HEK293T (cell line): ENCODE results near the gene KCNJ3.

Experiments used
- ARNT ChIP-seq: fragments of 450-650 bp; IDR thresholded peaks from 2 replicates; pipeline ENCODE4 v1.6.1; 2017; ENCODE audit warnings: mild to moderate bottlenecking
- CTBP1 ChIP-seq: fragments of 450-650 bp; IDR thresholded peaks from 2 replicates; pipeline ENCODE4 v1.6.1; 2016; ENCODE audit warnings: borderline replicate concordance
- FOXK2 ChIP-seq: fragments of 450-650 bp; IDR thresholded peaks from 2 replicates; pipeline ENCODE4 v1.6.1; 2016; ENCODE audit warnings: mild to moderate bottlenecking
- FOXM1 ChIP-seq: fragments of 450-650 bp; IDR thresholded peaks from 2 replicates; pipeline ENCODE4 v1.6.1; 2017; ENCODE audit warnings: mild to moderate bottlenecking, borderline replicate concordance
- L3MBTL2 ChIP-seq: fragments of 450-650 bp; conservative IDR thresholded peaks from 2 replicates; pipeline ENCODE4 v1.6.1; 2016; ENCODE audit warnings: mild to moderate bottlenecking
- LEF1 ChIP-seq: fragments of 450-650 bp; IDR thresholded peaks from 2 replicates; pipeline ENCODE4 v1.6.1; 2017; ENCODE audit warnings: mild to moderate bottlenecking, borderline replicate concordance
- SP1 ChIP-seq: fragments of 450-650 bp; IDR thresholded peaks from 2 replicates; pipeline ENCODE4 v1.6.1; 2017
- SUZ12 ChIP-seq: fragments of 450-650 bp; IDR thresholded peaks from 2 replicates; pipeline ENCODE4 v1.6.1; 2016; ENCODE audit warnings: mild to moderate bottlenecking
- TARDBP ChIP-seq: fragments of 450-650 bp; IDR thresholded peaks from 2 replicates; pipeline ENCODE4 v1.6.1; 2016

GRCh38 chr2:154762638-154763037, 64.1 kb downstream of the KCNJ3 start:
- no peak for TF ChIP-seq TARDBP
- TF ChIP-seq CTBP1 = no peak
- TF ChIP-seq ARNT = no peak
- no peak for TF ChIP-seq SP1
- no peak for TF ChIP-seq L3MBTL2
- no peak for TF ChIP-seq FOXM1
- no peak for TF ChIP-seq SUZ12
- TF ChIP-seq FOXK2 = no peak
- no peak for TF ChIP-seq LEF1
